AG10803 (cell line): ENCODE results near the gene SPARC.

ENCODE experiments used
- DNase-seq: peaks from one replicate; pipeline ENCODE4 v3.0.0; 2010; ENCODE audit warnings: low read depth
- H3K4me3 ChIP-seq: 2 replicates; pipeline ENCODE4 v1.5.1; 2011; ENCODE audit warnings: mild to moderate bottlenecking, low read length, control low read depth
- CTCF ChIP-seq: conservative IDR thresholded peaks from 2 replicates; pipeline ENCODE4 v1.5.1; 2011; ENCODE audit warnings: mild to moderate bottlenecking, low read length, control low read depth, inconsistent platforms

Gene SPARC

GRCh38 chr5:151678713-151679112 lies 8.0 kb downstream of the SPARC start:
- DNase-seq, result no peak
- H3K4me3 ChIP-seq, result peak overlapping the region; percentile 100
- no peak for TF ChIP-seq CTCF

GRCh38 chr5:151677776-151678545 lies 8.8 kb downstream of the SPARC start:
- H3K4me3 ChIP-seq, result peak overlapping the region; percentile 100
- DNase-seq, result peak; percentile 82
- no peak for TF ChIP-seq CTCF

- no peak for TF ChIP-seq CTCF
- peak; percentile 81 for DNase-seq
- H3K4me3 ChIP-seq, result peak overlapping the region; percentile 100; the same call in 1 of the 2 replicates
Observed at GRCh38 chr5:151676719-151677118, 10.0 kb downstream of the SPARC start.

- DNase-seq, result no peak
- no peak overlapping the region; the same call in none of the 2 replicates for H3K4me3 ChIP-seq
- TF ChIP-seq CTCF, result no peak
Observed at GRCh38 chr5:151676314-151676712, 10.4 kb downstream of the SPARC start.

GRCh38 chr5:151675611-151676313 lies 11.0 kb downstream of the SPARC start:
- peak; percentile 66 for DNase-seq
- peak overlapping the region; percentile 18 for H3K4me3 ChIP-seq
- no peak for TF ChIP-seq CTCF

GRCh38 chr5:151674626-151675610 lies 11.8 kb downstream of the SPARC start:
- no peak overlapping the region for H3K4me3 ChIP-seq
- DNase-seq, result peak; percentile 16
- no peak for TF ChIP-seq CTCF
